Activated naive CD4-positive, alpha-beta T cell treated with anti-CD3 and anti-CD28 coated beads for 36 hours (primary cell): ENCODE results near the gene PTGES3L. TPM values are rescaled to one million over a fixed set of nuclear protein-coding genes. Genes with fewer than 3 reads are reported as not detected.
A peak's percentile ranks its signal among the peaks of the same experiment; 100 is the strongest.
"Not testable (repeated sequence)": the region's sequence is repeated elsewhere in the genome, so short reads cannot be mapped to it uniquely, and the experiment has no call there.

ENCODE experiments used
- CTCF ChIA-PET: fragments of 350-600 bp; sonication (Branson Sonifier 250); formaldehyde crosslinking; loops from one replicate; lab custom pipeline; 2021; ENCODE audit warnings: antibody characterized with exemption; lab: Charles Lee
- DNase-seq: peaks from one replicate; pipeline ENCODE4 v3.0.0-alpha.2; 2020
- H3K27ac Mint-ChIP-seq: one replicate; pipeline ENCODE4 v1.8.0; 2021; ENCODE audit warnings: mild to moderate bottlenecking, mixed read lengths
- H3K27me3 Mint-ChIP-seq: one replicate; pipeline ENCODE4 v1.8.0; 2021; ENCODE audit warnings: low read depth, mixed read lengths
- H3K36me3 Mint-ChIP-seq: one replicate; pipeline ENCODE4 v1.8.0; 2021; ENCODE audit warnings: low read depth, mixed read lengths
- H3K4me1 Mint-ChIP-seq: one replicate; pipeline ENCODE4 v1.8.0; 2021; ENCODE audit warnings: low read depth, mixed read lengths
- H3K4me3 Mint-ChIP-seq: one replicate; pipeline ENCODE4 v1.8.0; 2021; ENCODE audit warnings: mild to moderate bottlenecking, moderate library complexity, mixed read lengths
- H3K9me3 Mint-ChIP-seq: one replicate; pipeline ENCODE4 v1.8.0; 2021; ENCODE audit warnings: mixed read lengths
- intact Hi-C: fragments of 100-400 bp; cut with micrococcal nuclease; formaldehyde crosslinking; loops from one replicate; pipeline ENCODE4 v1.15.1; 2023
- total RNA-seq, 2 experiments: library from RNA; stranded (reverse); gene quantifications; one replicate each; pipeline ENCODE4 v1.2.3, GENCODE V29; 2021

Gene PTGES3L
- total RNA-seq, 2 experiments from 2014 or later, result 0.33 to 0.57 TPM

GRCh38 chr17:42989141-42989540 lies 9.3 kb upstream of the PTGES3L start:
- no peak for DNase-seq
- H3K36me3 Mint-ChIP-seq, result peaks cover 26% of the 10 kb centered on the region
- CTCF ChIA-PET, result interaction anchor here (2.2 kb wide), 1 partner anchor 9 kb away, joined by 10 read pairs; the partner anchor contains the start of gene RPL27
- no peaks in the 10 kb centered on the region for H3K9me3 Mint-ChIP-seq
- H3K4me3 Mint-ChIP-seq, result no peak overlapping the region
- intact Hi-C loops, result no loop called here
- peaks cover 8% of the 10 kb centered on the region for H3K4me1 Mint-ChIP-seq
- H3K27me3 Mint-ChIP-seq, result no peaks in the 10 kb centered on the region
- no peak overlapping the region for H3K27ac Mint-ChIP-seq

GRCh38 chr17:42985225-42985624 lies 5.3 kb upstream of the PTGES3L start:
- DNase-seq, result no peak
- CTCF ChIA-PET, result interaction anchor here (2.0 kb wide), 1 partner anchor 13 kb away, joined by 5 read pairs; the partner anchor contains the start of gene RPL27
- intact Hi-C loops, result no loop called here
- Mint-ChIP-seq H3K4me3 (no peak overlapping the region), H3K4me1 (peaks cover 26% of the 10 kb centered on the region), H3K9me3 (no peaks in the 10 kb centered on the region), H3K36me3 (peaks cover 18% of the 10 kb centered on the region), H3K27me3 (no peaks in the 10 kb centered on the region), H3K27ac (no peak overlapping the region)

GRCh38 chr17:42982266-42982665 lies 2.4 kb upstream of the PTGES3L start:
- peaks cover 36% of the 10 kb centered on the region for H3K4me1 Mint-ChIP-seq
- intact Hi-C loops, result no loop called here
- CTCF ChIA-PET, result no interaction called here

GRCh38 chr17:42980766-42981397 lies 1.0 kb upstream of the PTGES3L start:
- peaks cover 8% of the 10 kb centered on the region for H3K36me3 Mint-ChIP-seq
- intact Hi-C loops, result loop anchor here (1.0 to 2.0 kb wide), 7 partner anchors 16 to 189 kb away; partner anchors contain the start of genes AARSD1, BECN1, BRCA1 and PSME3
- no peaks in the 10 kb centered on the region for H3K9me3 Mint-ChIP-seq
- peak overlapping the region; percentile 99 for H3K4me3 Mint-ChIP-seq
- peak overlapping the region; percentile 90 for H3K27ac Mint-ChIP-seq
- H3K4me1 Mint-ChIP-seq, result peaks cover 36% of the 10 kb centered on the region
- no peaks in the 10 kb centered on the region for H3K27me3 Mint-ChIP-seq
- CTCF ChIA-PET, result no interaction called here
- peak; percentile 81 for DNase-seq

More at GRCh38 chr17:42982266-42982665, 2.4 kb upstream of the PTGES3L start:
- H3K27me3 Mint-ChIP-seq, result no peaks in the 10 kb centered on the region
- H3K36me3 Mint-ChIP-seq, result peaks cover 8% of the 10 kb centered on the region
- no peak overlapping the region for H3K27ac Mint-ChIP-seq
- H3K9me3 Mint-ChIP-seq, result no peaks in the 10 kb centered on the region
- DNase-seq, result no peak
- H3K4me3 Mint-ChIP-seq, result no peak overlapping the region

GRCh38 chr17:42980274-42980765 lies 440 bp upstream of the PTGES3L start, which contains the start of gene RUNDC1:
TSS of gene RUNDC1 (plus strand) at chr17:42980565. CDS start at chr17:42980577, 12 bp downstream.
- H3K27me3 Mint-ChIP-seq, result no peaks in the 10 kb centered on the region

GRCh38 chr17:42975701-42976100 lies 4.2 kb downstream of the PTGES3L start:
- intact Hi-C loops, DNase-seq, CTCF ChIA-PET, H3K27ac Mint-ChIP-seq, H3K36me3 Mint-ChIP-seq, H3K27me3 Mint-ChIP-seq, H3K9me3 Mint-ChIP-seq, H3K4me3 Mint-ChIP-seq: not testable (repeated sequence)
- H3K4me1 Mint-ChIP-seq, result peaks cover 12% of the 10 kb centered on the region

More at GRCh38 chr17:42980274-42980765, 440 bp upstream of the PTGES3L start, which contains the start of gene RUNDC1:
- peak within 1 kb of the TSS; percentile 90 for H3K27ac Mint-ChIP-seq
- peaks cover 36% of the 10 kb centered on the region for H3K4me1 Mint-ChIP-seq
- no peaks in the 10 kb centered on the region for H3K9me3 Mint-ChIP-seq
- peak within 1 kb of the TSS; percentile 99 for H3K4me3 Mint-ChIP-seq
- intact Hi-C loops, result loop anchor here (1.0 to 2.0 kb wide), 6 partner anchors 16 to 190 kb away; partner anchors contain the start of genes AARSD1, BECN1, BRCA1 and PSME3
- peaks cover 6% of the 10 kb centered on the region for H3K36me3 Mint-ChIP-seq
- CTCF ChIA-PET, result interaction anchor here (0.6 kb wide), 2 partner anchors 16 to 930 kb away, joined by 3 read pairs; no protein-coding TSS in a partner anchor
- peak; percentile 90 for DNase-seq

- Mint-ChIP-seq H3K27ac (no peak overlapping the region), H3K36me3 (no peaks in the 10 kb centered on the region), H3K4me3 (no peak overlapping the region), H3K27me3 (no peaks in the 10 kb centered on the region), H3K4me1 (peaks cover 11% of the 10 kb centered on the region), H3K9me3 (no peaks in the 10 kb centered on the region)
- intact Hi-C loops, result no loop called here
- CTCF ChIA-PET, result no interaction called here
- DNase-seq, result no peak
Observed at GRCh38 chr17:42975265-42975664, 4.6 kb downstream of the PTGES3L start.

GRCh38 chr17:42973323-42973722 lies 6.6 kb downstream of the PTGES3L start:
- H3K4me3 Mint-ChIP-seq, DNase-seq, H3K27ac Mint-ChIP-seq, H3K4me1 Mint-ChIP-seq, H3K9me3 Mint-ChIP-seq, H3K36me3 Mint-ChIP-seq, intact Hi-C loops, CTCF ChIA-PET, H3K27me3 Mint-ChIP-seq: not testable (repeated sequence)

GRCh38 chr17:42971589-42971988 lies 8.3 kb downstream of the PTGES3L start:
- Mint-ChIP-seq H3K9me3 (no peaks in the 10 kb centered on the region), H3K36me3 (no peaks in the 10 kb centered on the region), H3K4me3 (no peak overlapping the region), H3K27ac (no peak overlapping the region), H3K4me1 (no peaks in the 10 kb centered on the region), H3K27me3 (no peaks in the 10 kb centered on the region)
- DNase-seq, result no peak
- intact Hi-C loops, result no loop called here
- CTCF ChIA-PET, result no interaction called here

GRCh38 chr17:42969001-42969581 lies 10.8 kb downstream of the PTGES3L start:
- H3K4me3 Mint-ChIP-seq, result no peak overlapping the region
- H3K27ac Mint-ChIP-seq, result no peak overlapping the region
- H3K36me3 Mint-ChIP-seq, result peaks cover 4% of the 10 kb centered on the region
- intact Hi-C loops, result no loop called here
- H3K9me3 Mint-ChIP-seq, result no peaks in the 10 kb centered on the region
- peaks cover 5% of the 10 kb centered on the region for H3K4me1 Mint-ChIP-seq
- DNase-seq, result no peak
- CTCF ChIA-PET, result interaction anchor here (0.6 to 1.2 kb wide), 3 partner anchors 29 to 548 kb away, joined by 3 to 5 read pairs (median 4); partner anchors contain the start of gene RPL27
- H3K27me3 Mint-ChIP-seq, result no peaks in the 10 kb centered on the region

GRCh38 chr17:42967925-42968324 lies 12.0 kb downstream of the PTGES3L start:
- Mint-ChIP-seq H3K9me3 (no peaks in the 10 kb centered on the region), H3K36me3 (peaks cover 8% of the 10 kb centered on the region), H3K27me3 (no peaks in the 10 kb centered on the region), H3K27ac (no peak overlapping the region), H3K4me3 (no peak overlapping the region), H3K4me1 (peaks cover 14% of the 10 kb centered on the region)
- CTCF ChIA-PET, result interaction anchor here (1.2 kb wide), 1 partner anchor 30 kb away, joined by 5 read pairs; the partner anchor contains the start of gene RPL27
- no peak for DNase-seq
- intact Hi-C loops, result no loop called here
